BLaER1 treated with 17β-estradiol and CSF1 and Interleukin-3, amounts not matched to agents 10 nM and 100 nM (cell line): ENCODE measurements around the gene ERBB4.
A peak's percentile ranks its signal among the peaks of the same experiment; 100 is the strongest.

Experiments
- H3K27ac ChIP-seq, 11 experiments: shearing (Covaris generic); formaldehyde crosslinking; 2 replicates each; pipeline ENCODE4 v1.8.1; 2022
- H3K27me3 ChIP-seq, 11 experiments: shearing (Covaris generic); formaldehyde crosslinking; 2 replicates each; pipeline ENCODE4 v1.8.1; 2022
- H3K36me3 ChIP-seq, 11 experiments: shearing (Covaris generic); formaldehyde crosslinking; 2 replicates each; pipeline ENCODE4 v1.8.1; 2022
- H3K4me1 ChIP-seq, 10 experiments: shearing (Covaris generic); formaldehyde crosslinking; 2 replicates each; pipeline ENCODE4 v1.8.1; 2022
- H3K4me2 ChIP-seq, 11 experiments: shearing (Covaris generic); formaldehyde crosslinking; 2 replicates each; pipeline ENCODE4 v1.8.1; 2022
- H3K4me3 ChIP-seq, 10 experiments: shearing (Covaris generic); formaldehyde crosslinking; 2 replicates each; pipeline ENCODE4 v1.8.1; 2022
- H3K9ac ChIP-seq, 11 experiments: shearing (Covaris generic); formaldehyde crosslinking; 2 replicates each; pipeline ENCODE4 v1.8.1; 2022
- H3K9me3 ChIP-seq, 11 experiments: shearing (Covaris generic); formaldehyde crosslinking; replicated peaks in 1 of 11; 2 replicates each; pipeline ENCODE4 v1.8.1; 2022
- H4K20me1 ChIP-seq, 11 experiments: shearing (Covaris generic); formaldehyde crosslinking; 2 replicates each; pipeline ENCODE4 v1.8.1; 2022
- Cebpa-rat ChIP-seq, 11 experiments: shearing (Covaris generic); IDR thresholded peaks; 2 replicates each; pipeline ENCODE4 v1.8.1; 2022

The ERBB4 gene

GRCh38 chr2:211361383-211361782 is 1177.2 kb downstream of the ERBB4 start:
- no peak for TF ChIP-seq Cebpa-rat (IDR thresholded peaks at IDR 0.05)
- H3K4me1 ChIP-seq: peaks cover 0 to 15% (median 8%) of the 10 kb centered on the region in 10 experiments; a peak in 10 of 20 replicates
- no peak overlapping the region for H3K9ac ChIP-seq
- H4K20me1 ChIP-seq: no peaks in the 10 kb centered on the region
- H3K4me2 ChIP-seq: no peak overlapping the region
- H3K27ac ChIP-seq: no peak overlapping the region
- H3K27me3 ChIP-seq: no peaks in the 10 kb centered on the region
- no peak overlapping the region for H3K4me3 ChIP-seq
- 0 out of 22 replicates have a peak, but pooled peaks cover 0 to 6% (median 0%) of the 10 kb centered on the region in 11 experiments for H3K9me3 ChIP-seq
- H3K36me3 ChIP-seq: no peaks in the 10 kb centered on the region

GRCh38 chr2:211359347-211359746 is 1179.3 kb downstream of the ERBB4 start:
- peaks cover 0 to 4% (median 0%) of the 10 kb centered on the region in 10 experiments; a peak in 4 of 20 replicates for H3K4me1 ChIP-seq
- no peak overlapping the region for H3K27ac ChIP-seq
- TF ChIP-seq Cebpa-rat (IDR thresholded peaks at IDR 0.05): no peak
- H3K9ac ChIP-seq: no peak overlapping the region
- no peaks in the 10 kb centered on the region for H4K20me1 ChIP-seq
- no peak overlapping the region for H3K4me3 ChIP-seq
- no peak overlapping the region for H3K4me2 ChIP-seq
- 0 out of 22 replicates have a peak, but pooled peaks cover 0 to 6% (median 0%) of the 10 kb centered on the region in 11 experiments for H3K9me3 ChIP-seq
- H3K27me3 ChIP-seq: no peaks in the 10 kb centered on the region
- H3K36me3 ChIP-seq: no peaks in the 10 kb centered on the region

GRCh38 chr2:211358504-211358903 is 1180.1 kb downstream of the ERBB4 start:
- Histone ChIP-seq H3K27me3 (no peaks in the 10 kb centered on the region), H4K20me1 (no peaks in the 10 kb centered on the region), H3K4me3 (no peak overlapping the region), H3K4me2 (no peak overlapping the region), H3K36me3 (no peaks in the 10 kb centered on the region), H3K27ac (no peak overlapping the region), H3K9me3 (0 out of 22 replicates have a peak, but pooled peaks cover 0 to 4% (median 0%) of the 10 kb centered on the region in 11 experiments), H3K9ac (no peak overlapping the region), H3K4me1 (no peaks in the 10 kb centered on the region)
- TF ChIP-seq Cebpa-rat (IDR thresholded peaks at IDR 0.05): no peak

GRCh38 chr2:211354481-211354880 is 1184.1 kb downstream of the ERBB4 start:
- Histone ChIP-seq H3K36me3 (no peaks in the 10 kb centered on the region), H3K4me2 (no peak overlapping the region), H3K27ac (no peak overlapping the region), H3K9me3 (no peaks in the 10 kb centered on the region), H3K4me1 (no peaks in the 10 kb centered on the region), H3K4me3 (no peak overlapping the region), H3K9ac (no peak overlapping the region), H4K20me1 (no peaks in the 10 kb centered on the region), H3K27me3 (no peaks in the 10 kb centered on the region)
- TF ChIP-seq Cebpa-rat (IDR thresholded peaks at IDR 0.05): no peak

GRCh38 chr2:211351987-211352386 is 1186.6 kb downstream of the ERBB4 start:
- H3K9me3 ChIP-seq: peaks cover 0 to 10% (median 6%) of the 10 kb centered on the region in 11 experiments; a peak in 11 of 22 replicates

GRCh38 chr2:211349031-211349430 is 1189.6 kb downstream of the ERBB4 start:
- H3K9ac ChIP-seq: no peak overlapping the region
- H4K20me1 ChIP-seq: no peaks in the 10 kb centered on the region
- H3K27ac ChIP-seq: no peak overlapping the region
- no peak for TF ChIP-seq Cebpa-rat (IDR thresholded peaks at IDR 0.05)
- H3K4me2 ChIP-seq: peak overlapping the region in 2 of 11 experiments; percentile 6 to 7; a peak in 1 of 22 replicates
- H3K4me1 ChIP-seq: peaks cover 0 to 6% (median 0%) of the 10 kb centered on the region in 10 experiments; a peak in 2 of 20 replicates
- H3K27me3 ChIP-seq: no peaks in the 10 kb centered on the region
- H3K36me3 ChIP-seq: no peaks in the 10 kb centered on the region
- peaks cover 0 to 11% (median 6%) of the 10 kb centered on the region in 11 experiments; a peak in 11 of 22 replicates for H3K9me3 ChIP-seq
- no peak overlapping the region for H3K4me3 ChIP-seq

More at GRCh38 chr2:211351987-211352386, 1186.6 kb downstream of the ERBB4 start:
- Histone ChIP-seq H3K36me3 (no peaks in the 10 kb centered on the region), H3K4me1 (peaks cover 0 to 6% (median 0%) of the 10 kb centered on the region in 10 experiments; a peak in 2 of 20 replicates), H3K4me2 (no peak overlapping the region), H3K9ac (no peak overlapping the region), H3K4me3 (no peak overlapping the region), H3K27ac (no peak overlapping the region), H4K20me1 (no peaks in the 10 kb centered on the region), H3K27me3 (no peaks in the 10 kb centered on the region)
- no peak for TF ChIP-seq Cebpa-rat (IDR thresholded peaks at IDR 0.05)

GRCh38 chr2:211347328-211347727 is 1191.3 kb downstream of the ERBB4 start:
- Histone ChIP-seq H3K9ac (no peak overlapping the region), H3K4me3 (no peak overlapping the region), H3K4me1 (peaks cover 0 to 6% (median 0%) of the 10 kb centered on the region in 10 experiments; a peak in 2 of 20 replicates), H3K4me2 (no peak overlapping the region), H3K9me3 (peaks cover 0 to 11% (median 6%) of the 10 kb centered on the region in 11 experiments; a peak in 11 of 22 replicates), H3K36me3 (no peaks in the 10 kb centered on the region), H3K27me3 (no peaks in the 10 kb centered on the region), H4K20me1 (no peaks in the 10 kb centered on the region), H3K27ac (no peak overlapping the region)
- TF ChIP-seq Cebpa-rat (IDR thresholded peaks at IDR 0.05): no peak

GRCh38 chr2:211344289-211344688 is 1194.3 kb downstream of the ERBB4 start:
- no peak overlapping the region for H3K4me3 ChIP-seq
- no peak overlapping the region for H3K9ac ChIP-seq
- H3K27ac ChIP-seq: no peak overlapping the region
- H3K27me3 ChIP-seq: no peaks in the 10 kb centered on the region
- H3K4me2 ChIP-seq: no peak overlapping the region
- peaks cover 0 to 6% (median 0%) of the 10 kb centered on the region in 10 experiments; a peak in 2 of 20 replicates for H3K4me1 ChIP-seq
- H3K36me3 ChIP-seq: no peaks in the 10 kb centered on the region
- no peak for TF ChIP-seq Cebpa-rat (IDR thresholded peaks at IDR 0.05)
- peaks cover 0 to 11% (median 6%) of the 10 kb centered on the region in 11 experiments; a peak in 11 of 22 replicates for H3K9me3 ChIP-seq
- no peaks in the 10 kb centered on the region for H4K20me1 ChIP-seq

GRCh38 chr2:211333377-211333776 is 1205.2 kb downstream of the ERBB4 start:
- no peak overlapping the region for H3K4me3 ChIP-seq
- no peaks in the 10 kb centered on the region for H3K9me3 ChIP-seq
- no peak for TF ChIP-seq Cebpa-rat (IDR thresholded peaks at IDR 0.05)
- no peak overlapping the region for H3K9ac ChIP-seq
- peaks cover 0 to 6% (median 0%) of the 10 kb centered on the region in 10 experiments; a peak in 2 of 20 replicates for H3K4me1 ChIP-seq
- no peak overlapping the region for H3K4me2 ChIP-seq
- no peaks in the 10 kb centered on the region for H4K20me1 ChIP-seq
- H3K36me3 ChIP-seq: no peaks in the 10 kb centered on the region
- no peaks in the 10 kb centered on the region for H3K27me3 ChIP-seq
- no peak overlapping the region for H3K27ac ChIP-seq

- Histone ChIP-seq H3K9ac (no peak overlapping the region), H3K4me2 (no peak overlapping the region), H3K4me1 (peaks cover 0 to 6% (median 0%) of the 10 kb centered on the region in 10 experiments; a peak in 2 of 20 replicates), H3K9me3 (no peaks in the 10 kb centered on the region), H4K20me1 (no peaks in the 10 kb centered on the region), H3K4me3 (no peak overlapping the region), H3K27me3 (no peaks in the 10 kb centered on the region), H3K36me3 (no peaks in the 10 kb centered on the region), H3K27ac (no peak overlapping the region)
- no peak for TF ChIP-seq Cebpa-rat (IDR thresholded peaks at IDR 0.05)
Observed at GRCh38 chr2:211331736-211332135, 1206.9 kb downstream of the ERBB4 start.
